Stimulated activated CD4-positive, alpha-beta T cell treated with anti-CD3 and anti-CD28 coated beads, TNF-alpha, amount 100 ng/mL, for 48 hours (primary cell): ENCODE measurements around the gene WARS2.
"Not testable (repeated sequence)": the region's sequence is repeated elsewhere in the genome, so short reads cannot be mapped to it uniquely, and the experiment has no call there.

Experiments used
- DNase-seq, 3 donors: peaks; one replicate each; pipeline ENCODE4 v3.0.0-alpha.2; 2020; ENCODE audit warnings: low read depth in 3 of 3

The WARS2 gene

GRCh38 chr1:119140177-119141019, at the start of gene WARS2:
Gene WARS2 (minus strand): TSS chr1:119140653. CDS start chr1:119140644, 9 bp downstream.
- peak; percentile 84 to 87 (median 87) for DNase-seq

- DNase-seq, result no peak
Measured at GRCh38 chr1:119188926-119189325, 48.5 kb upstream of the WARS2 start.

GRCh38 chr1:119187416-119187815, 47.0 kb upstream of the WARS2 start:
- no peak for DNase-seq

DNA sequence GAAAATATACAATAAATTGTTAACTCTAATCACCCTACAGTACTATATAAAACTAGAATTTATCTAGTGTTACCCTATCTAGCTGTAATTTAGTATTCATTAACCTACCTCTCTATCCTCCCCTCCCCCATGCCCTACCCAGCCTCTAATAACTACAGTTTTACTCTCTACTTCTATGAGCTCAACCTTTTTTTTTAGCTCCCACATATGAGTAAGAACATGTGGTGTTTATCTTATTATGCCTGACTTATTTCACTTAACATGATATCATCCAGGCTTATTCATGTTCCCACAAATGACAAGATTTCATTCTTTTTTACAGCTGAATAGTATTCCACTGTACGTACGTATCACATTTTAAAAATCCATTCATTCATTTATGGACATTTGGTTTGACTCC, 46.0 kb upstream of the WARS2 start:
- no peak for DNase-seq

GRCh38 chr1:119184972-119185371, 44.5 kb upstream of the WARS2 start:
- DNase-seq, result no peak

- no peak for DNase-seq
Measured at GRCh38 chr1:119181218-119181617, 40.8 kb upstream of the WARS2 start.

- no peak for DNase-seq
Measured at GRCh38 chr1:119179051-119179450, 38.6 kb upstream of the WARS2 start.

GRCh38 chr1:119172927-119173326, 32.5 kb upstream of the WARS2 start:
- DNase-seq, result not testable (repeated sequence)

- not testable (repeated sequence) for DNase-seq
Measured at GRCh38 chr1:119171381-119172010, 31.0 kb upstream of the WARS2 start.

GRCh38 chr1:119163396-119163795, 22.9 kb upstream of the WARS2 start:
- no peak for DNase-seq

DNA sequence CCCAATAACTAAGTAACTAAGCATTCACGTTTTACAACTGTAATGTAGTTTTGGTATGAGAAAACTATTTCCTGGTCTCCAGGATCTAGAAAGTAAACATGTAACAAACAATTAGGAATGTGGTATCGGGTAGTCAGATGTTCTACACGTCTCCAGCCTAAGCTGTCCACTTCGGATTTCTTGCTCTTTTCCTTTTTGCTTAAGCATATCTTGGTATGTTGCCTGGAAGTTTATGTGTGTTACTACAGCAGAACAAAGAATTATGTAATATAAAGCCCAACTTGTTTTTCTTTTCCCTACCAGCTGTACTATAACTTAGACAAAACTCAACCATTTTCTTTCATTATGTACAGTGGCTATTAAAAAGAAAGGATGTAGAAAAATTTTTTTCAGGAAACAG, 20.4 kb upstream of the WARS2 start:
- no peak for DNase-seq

- no peak for DNase-seq
Measured at GRCh38 chr1:119160409-119160808, 20.0 kb upstream of the WARS2 start.

DNA sequence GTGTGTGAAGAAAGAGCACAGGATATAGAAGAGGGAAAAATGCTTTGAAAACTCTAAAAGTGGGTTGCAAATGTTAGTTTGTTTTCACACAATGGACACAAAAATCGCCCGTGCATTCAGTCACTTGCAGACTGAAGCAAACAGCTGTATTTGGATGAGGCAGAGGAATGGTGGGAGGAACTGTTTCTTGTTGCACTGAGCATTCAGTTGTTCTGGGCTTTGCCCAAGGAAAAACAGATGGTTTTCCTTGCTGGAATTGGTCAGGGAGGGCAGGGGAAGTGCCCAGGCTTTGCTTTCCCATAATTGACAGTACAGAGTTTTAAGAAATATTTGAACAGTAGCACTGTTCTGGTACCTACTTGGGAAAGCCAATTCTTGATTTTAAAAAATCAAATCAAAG, 19.5 kb upstream of the WARS2 start:
- DNase-seq, result no peak

- no peak for DNase-seq
Measured at GRCh38 chr1:119159111-119159510, 18.7 kb upstream of the WARS2 start.

DNA sequence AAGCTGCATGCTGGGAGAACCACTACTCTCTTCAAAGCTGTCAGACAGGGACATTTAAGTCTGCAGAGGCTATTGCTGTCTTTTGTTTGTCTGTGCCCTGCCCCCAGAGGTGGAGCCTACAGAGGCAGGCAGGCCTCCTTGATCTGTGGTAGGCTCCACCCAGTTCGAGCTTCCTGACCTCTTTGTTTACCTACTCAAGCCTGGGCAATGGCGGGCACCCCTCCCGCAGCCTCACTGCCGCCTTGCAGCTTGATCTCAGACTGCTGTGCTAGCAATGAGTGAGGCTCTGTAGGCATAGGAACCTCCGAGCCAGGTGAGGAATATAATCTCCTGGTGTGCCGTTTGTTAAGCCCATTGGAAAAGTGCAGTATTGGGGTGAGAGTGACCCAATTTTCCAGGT, 16.3 kb upstream of the WARS2 start:
- DNase-seq, result not testable (repeated sequence)

DNA sequence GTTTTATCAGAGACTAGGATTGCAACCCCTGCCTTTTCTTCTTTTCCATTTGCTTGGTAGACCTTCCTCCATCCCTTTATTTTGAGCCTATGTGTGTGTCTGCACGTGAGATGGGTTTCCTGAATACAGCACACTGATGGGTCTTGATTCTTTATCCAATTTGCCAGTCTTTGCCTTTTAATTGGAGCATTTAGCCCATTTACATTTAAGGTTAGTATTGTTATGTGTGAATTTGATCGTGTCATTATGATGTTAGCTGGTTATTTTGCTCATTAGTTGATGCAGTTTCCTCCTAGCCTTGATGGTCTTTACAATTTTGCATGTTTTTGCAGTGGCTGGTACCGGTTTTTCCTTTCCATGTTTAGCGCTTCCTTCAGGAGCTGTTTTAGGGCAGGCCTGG, 14.6 kb upstream of the WARS2 start:
- not testable (repeated sequence) for DNase-seq

- DNase-seq, result no peak
Measured at GRCh38 chr1:119150150-119150549, 9.7 kb upstream of the WARS2 start.

GRCh38 chr1:119147661-119148090, 7.2 kb upstream of the WARS2 start:
- DNase-seq, result no peak

- DNase-seq, result no peak
Measured at GRCh38 chr1:119146466-119146865, 6.0 kb upstream of the WARS2 start.

- no peak for DNase-seq
Measured at GRCh38 chr1:119144813-119145212, 4.4 kb upstream of the WARS2 start.

DNA sequence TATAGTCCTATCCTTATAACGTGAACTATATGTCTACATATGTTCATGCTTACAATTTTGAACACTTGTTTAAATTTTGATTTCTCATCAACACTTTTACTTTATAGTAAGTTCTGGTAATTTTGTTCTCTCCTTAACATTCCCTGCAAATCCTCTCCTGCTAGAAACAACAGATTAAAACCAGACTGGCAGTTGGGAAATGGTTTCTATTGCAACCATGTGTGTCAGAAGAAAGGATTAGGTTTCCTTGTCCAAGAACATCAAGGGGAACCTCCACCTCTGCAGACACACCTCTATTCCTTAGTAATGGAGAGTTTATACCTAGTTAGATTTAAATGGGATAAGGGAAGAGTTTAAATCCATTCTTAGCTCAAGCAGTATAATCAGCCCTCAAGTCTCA, 3.3 kb upstream of the WARS2 start:
- no peak for DNase-seq

GRCh38 chr1:119141660-119142059, 1.2 kb upstream of the WARS2 start:
- DNase-seq, result no peak

DNA sequence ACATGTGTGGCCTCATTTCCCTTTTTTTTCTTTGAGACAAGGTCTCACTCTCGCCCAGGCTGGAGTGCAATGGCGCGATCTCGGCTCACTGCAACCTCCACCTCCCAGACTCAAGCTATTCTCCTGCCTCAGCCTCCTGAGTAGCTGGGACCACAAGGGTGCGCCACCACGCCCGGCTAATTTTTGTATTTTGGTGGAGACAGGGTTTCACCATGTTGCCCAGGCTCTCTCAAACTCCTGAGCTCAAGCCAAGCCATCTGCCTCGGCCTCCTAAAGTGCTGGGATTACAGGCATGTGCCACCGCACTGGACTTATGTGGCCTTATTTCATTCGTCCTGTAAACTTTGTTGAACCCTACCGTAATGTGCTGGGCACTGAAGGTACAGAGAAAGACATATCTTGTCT, 569 bp upstream of the WARS2 start:
- DNase-seq, result peak in 2 of 3 donors; percentile 25 to 33
